Anterior cingulate cortex (tissue), 58 donors: ENCODE results near the gene CMBL.
"Not testable (repeated sequence)": the region's sequence is repeated elsewhere in the genome, so short reads cannot be mapped to it uniquely, and the experiment has no call there.

Source experiments
- DNase-seq, 58 donors: peaks; one replicate each; lab custom pipeline; 2025; lab: John Stamatoyannopoulos, UW

The CMBL gene

GRCh38 chr5:10311595-10312425, 4.1 kb upstream of the CMBL start:
- no peak for DNase-seq

GRCh38 chr5:10310835-10311570, 3.3 kb upstream of the CMBL start:
- DNase-seq: not testable (repeated sequence)

- DNase-seq: no peak
These were observed 2.5 kb upstream of the CMBL start for GRCh38 chr5:10310066-10310779.

- no peak for DNase-seq
These were observed 1.1 kb upstream of the CMBL start for GRCh38 chr5:10308844-10309243.

GRCh38 chr5:10306806-10307205, 896 bp downstream of the CMBL start:
- no peak for DNase-seq

GRCh38 chr5:10306114-10306513, 1.6 kb downstream of the CMBL start:
- no peak for DNase-seq

DNA sequence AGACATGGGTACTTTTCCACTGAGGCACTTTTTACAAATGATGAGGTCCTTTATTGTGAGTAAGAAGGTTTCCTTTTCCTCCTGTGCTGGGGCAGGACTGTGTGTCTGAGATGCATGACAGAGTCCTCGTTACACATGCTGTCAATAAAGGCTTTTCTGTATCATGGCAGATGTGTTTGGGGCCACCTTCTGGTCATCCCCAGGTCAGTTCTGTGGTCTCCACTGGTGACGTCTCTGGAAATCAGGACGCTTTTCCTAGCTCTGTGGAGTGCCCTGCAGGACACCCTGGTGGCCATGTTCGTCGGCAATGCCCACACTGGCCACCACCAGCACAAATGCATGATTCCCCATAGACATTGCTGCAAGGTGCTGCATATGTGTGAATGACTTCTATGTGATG, 2.8 kb downstream of the CMBL start:
- no peak for DNase-seq

GRCh38 chr5:10303699-10304170, 4.0 kb downstream of the CMBL start:
- DNase-seq: no peak

- DNase-seq: no peak
These were observed 4.5 kb downstream of the CMBL start for GRCh38 chr5:10303201-10303600.

- DNase-seq: peak in 28 of 58 donors; percentile 6 to 57 (median 30)
These were observed 5.7 kb downstream of the CMBL start for GRCh38 chr5:10301842-10302610.

- DNase-seq: no peak
These were observed 6.4 kb downstream of the CMBL start for GRCh38 chr5:10301266-10301665.

DNA sequence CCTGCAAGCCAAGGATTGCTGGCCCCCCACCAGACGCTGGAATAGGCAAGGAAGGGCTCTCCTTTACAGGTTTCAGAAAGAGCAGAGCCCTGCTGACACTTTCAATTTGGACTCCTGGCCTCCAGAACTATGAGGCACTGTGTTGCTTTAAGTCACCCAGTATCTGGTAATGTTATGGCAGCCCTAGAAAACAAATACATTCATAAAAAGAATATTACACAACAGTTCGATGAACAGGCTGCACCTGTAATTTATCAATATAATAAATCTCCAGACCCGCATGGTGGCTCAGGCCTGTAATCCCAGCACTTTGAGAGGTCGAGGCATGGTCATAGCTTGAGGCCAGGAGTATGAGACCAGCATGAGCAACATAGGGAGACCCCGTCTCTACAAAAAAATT, 7.5 kb downstream of the CMBL start:
- no peak for DNase-seq

DNA sequence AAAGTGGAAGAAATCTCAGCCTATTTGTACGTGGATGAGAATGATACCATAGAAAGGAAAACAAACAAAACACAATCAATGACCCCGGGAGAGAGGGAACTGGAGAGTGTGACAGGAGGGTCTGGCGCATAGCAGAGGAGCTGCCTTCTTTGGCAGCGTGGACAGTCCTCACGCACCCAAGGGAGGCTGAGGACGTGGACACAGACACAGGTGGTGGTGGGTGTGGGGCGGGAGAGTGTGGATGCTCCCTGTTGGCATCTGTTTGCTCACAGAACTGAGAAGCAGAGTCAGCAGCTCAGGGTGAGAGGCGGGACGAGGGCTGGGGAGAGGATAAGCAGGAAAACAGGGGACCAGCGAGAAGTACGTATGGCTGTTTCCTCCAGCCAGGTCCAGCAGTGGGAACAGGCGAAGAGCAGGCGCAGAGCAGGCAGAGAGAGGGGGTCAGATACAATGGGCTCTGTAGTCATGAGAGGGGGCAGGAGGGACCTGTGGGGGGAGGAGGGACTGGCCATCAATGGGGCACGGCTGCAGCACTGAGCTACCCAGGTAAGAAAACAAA, 10.0 kb downstream of the CMBL start:
- no peak for DNase-seq

GRCh38 chr5:10295619-10296326, 11.9 kb downstream of the CMBL start:
- DNase-seq: no peak

- no peak for DNase-seq
These were observed 13.6 kb downstream of the CMBL start for GRCh38 chr5:10293907-10294662.

DNA sequence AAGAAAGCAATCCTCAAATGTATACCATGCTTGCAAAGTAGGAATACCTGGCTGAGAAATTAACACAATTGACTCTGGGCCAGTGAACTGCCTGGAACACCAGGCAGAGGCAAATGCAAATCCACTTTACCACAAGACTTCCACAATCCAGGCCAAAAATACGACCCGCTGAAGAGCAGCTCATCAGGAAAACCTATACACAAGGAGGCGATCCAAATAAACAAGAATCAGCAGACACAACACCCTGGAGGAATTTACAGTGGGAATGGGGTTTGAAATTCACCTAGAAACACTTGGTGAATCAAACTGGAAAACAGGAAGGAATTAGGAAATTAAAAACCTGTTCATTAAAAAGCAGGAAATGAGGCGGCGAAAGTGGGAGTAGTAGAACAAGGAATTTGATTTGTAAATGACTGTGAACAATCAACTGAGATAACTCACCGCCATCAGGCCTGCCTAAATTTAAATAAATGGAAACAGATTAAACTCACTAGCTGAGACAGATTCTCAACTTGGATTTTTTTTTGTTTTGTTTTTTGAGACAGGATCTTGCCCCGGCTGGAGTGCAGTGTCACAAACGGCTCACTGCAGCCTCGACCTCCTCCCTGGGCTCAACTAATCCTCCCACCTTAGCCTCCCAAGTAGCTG, 15.9 kb downstream of the CMBL start:
- DNase-seq: no peak

- no peak for DNase-seq
These were observed 17.3 kb downstream of the CMBL start for GRCh38 chr5:10290438-10290837.

DNA sequence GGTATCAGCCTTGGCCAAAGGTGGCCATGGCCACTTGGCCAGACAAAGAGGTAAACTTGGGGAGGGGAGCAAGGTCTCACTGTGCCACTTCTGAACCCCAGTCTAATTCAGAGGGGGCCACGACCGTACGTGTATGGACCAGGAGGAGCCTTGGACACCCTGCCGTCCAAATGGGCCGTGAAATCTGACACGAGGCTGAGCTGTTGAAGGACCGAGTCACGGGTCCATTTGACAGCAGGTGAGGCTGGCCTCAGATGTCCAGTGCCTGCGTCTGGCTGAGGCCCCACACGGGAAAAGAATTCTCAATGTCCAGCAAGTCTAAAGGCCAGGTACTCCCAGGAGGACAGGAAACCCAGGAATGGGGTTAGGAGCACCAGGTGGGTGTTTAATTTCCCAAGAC, 17.7 kb downstream of the CMBL start:
- no peak for DNase-seq
